ENCODE measurements around the gene CACNG5.

DNA sequence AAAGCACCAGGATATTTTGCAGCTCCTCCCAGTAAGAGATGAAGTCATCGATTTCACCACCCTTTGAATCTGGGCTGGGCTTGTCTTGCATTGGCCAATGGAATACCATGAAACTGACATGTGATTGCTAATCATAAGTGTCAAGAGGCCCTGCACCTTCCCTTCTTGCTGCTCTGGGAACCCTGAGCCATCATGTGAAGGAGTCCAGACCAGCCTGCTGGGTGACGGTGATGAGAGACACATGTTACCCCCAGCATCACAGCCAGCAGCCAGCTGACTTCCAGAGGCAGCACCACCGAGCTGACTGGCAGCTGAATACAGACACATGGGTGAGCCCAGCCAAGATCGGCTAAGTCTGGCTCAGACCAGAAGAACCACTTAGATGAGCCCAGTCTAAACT, 86.0 kb downstream of the CACNG5 start:
- TF ChIP-seq, protein P1, sequence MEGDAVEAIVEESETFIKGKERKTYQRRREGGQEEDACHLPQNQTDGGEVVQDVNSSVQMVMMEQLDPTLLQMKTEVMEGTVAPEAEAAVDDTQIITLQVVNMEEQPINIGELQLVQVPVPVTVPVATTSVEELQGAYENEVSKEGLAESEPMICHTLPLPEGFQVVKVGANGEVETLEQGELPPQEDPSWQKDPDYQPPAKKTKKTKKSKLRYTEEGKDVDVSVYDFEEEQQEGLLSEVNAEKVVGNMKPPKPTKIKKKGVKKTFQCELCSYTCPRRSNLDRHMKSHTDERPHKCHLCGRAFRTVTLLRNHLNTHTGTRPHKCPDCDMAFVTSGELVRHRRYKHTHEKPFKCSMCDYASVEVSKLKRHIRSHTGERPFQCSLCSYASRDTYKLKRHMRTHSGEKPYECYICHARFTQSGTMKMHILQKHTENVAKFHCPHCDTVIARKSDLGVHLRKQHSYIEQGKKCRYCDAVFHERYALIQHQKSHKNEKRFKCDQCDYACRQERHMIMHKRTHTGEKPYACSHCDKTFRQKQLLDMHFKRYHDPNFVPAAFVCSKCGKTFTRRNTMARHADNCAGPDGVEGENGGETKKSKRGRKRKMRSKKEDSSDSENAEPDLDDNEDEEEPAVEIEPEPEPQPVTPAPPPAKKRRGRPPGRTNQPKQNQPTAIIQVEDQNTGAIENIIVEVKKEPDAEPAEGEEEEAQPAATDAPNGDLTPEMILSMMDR (IDR thresholded peaks at IDR 0.05), result no peak
- TF ChIP-seq EP300 (IDR thresholded peaks at IDR 0.05) (no peak), POLR2A (IDR thresholded peaks at IDR 0.05) (no peak)

Data from sigmoid colon (tissue), 4 donors.